SK-N-SH (cell line): ENCODE measurements around the gene TMEM51.

Experiments
- CHD2 ChIP-seq: fragments of 150-350 bp; IDR thresholded peaks from 2 replicates; pipeline ENCODE4 v1.6.1; 2018; ENCODE audit warnings: low read length; ENCODE audit not compliant: partially characterized antibody
- CTCF ChIP-seq: fragments of 200-600 bp; sonication (generic); IDR thresholded peaks from 2 replicates; pipeline ENCODE4 v1.6.1; 2017; ENCODE audit warnings: antibody characterized with exemption, mild to moderate bottlenecking, moderate library complexity
- FOSL2 ChIP-seq: IDR thresholded peaks from 2 replicates; pipeline ENCODE4 v1.4.0; 2012; ENCODE audit warnings: low read depth, mild to moderate bottlenecking, moderate library complexity, borderline replicate concordance
- POLR2AphosphoS5 ChIP-seq: IDR thresholded peaks from 2 replicates; pipeline ENCODE4 v1.6.1; 2012; ENCODE audit warnings: low read depth, low read length
- RAD21 ChIP-seq: IDR thresholded peaks from 2 replicates; pipeline ENCODE4 v1.6.1; 2012; ENCODE audit warnings: mild to moderate bottlenecking, low read length

GRCh38 chr1:15236746-15237145, 83.2 kb downstream of the TMEM51 start:
- TF ChIP-seq CHD2: no peak
- TF ChIP-seq CTCF: no peak
- no peak for TF ChIP-seq FOSL2
- no peak for TF ChIP-seq POLR2AphosphoS5
- no peak for TF ChIP-seq RAD21
